ENCODE measurements around the gene MTHFD1L.

Gene MTHFD1L

DNA sequence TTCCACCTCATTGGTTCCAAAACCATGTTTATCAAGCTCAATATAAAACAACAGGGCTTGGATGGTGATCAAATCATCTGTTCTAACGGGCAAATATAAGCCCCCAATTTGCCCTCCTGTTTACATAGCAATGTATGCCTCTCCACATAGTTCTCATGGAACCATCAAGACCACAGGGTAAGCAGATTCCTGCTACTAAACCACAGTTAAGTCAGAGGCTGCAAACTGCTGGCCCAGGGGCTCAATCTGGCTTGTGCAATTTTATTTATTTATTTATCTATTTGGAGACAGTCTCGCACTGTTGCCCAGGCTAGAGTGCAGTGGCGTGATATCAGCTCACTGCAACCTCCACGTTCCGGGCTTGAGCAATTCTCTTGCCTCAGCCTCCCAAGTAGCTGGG lies 18.9 kb upstream of the MTHFD1L start:
- TF ChIP-seq SIN3A (IDR thresholded peaks at IDR 0.05; ENCODE audit: borderline replicate concordance, insufficient read depth, low read length) = no peak
- TF ChIP-seq REST (IDR thresholded peaks at IDR 0.05; ENCODE audit: insufficient read depth in 1 of 2, low read depth in 2 of 2, low read length in 2 of 2) = no peak
- no peak for TF ChIP-seq POLR2AphosphoS5 (IDR thresholded peaks at IDR 0.05; ENCODE audit: low read depth, low read length)
- no peak for TF ChIP-seq TAF1 (IDR thresholded peaks at IDR 0.05; ENCODE audit: borderline replicate concordance, insufficient read depth, low read length)
- no peak for TF ChIP-seq FOXP2 (optimal IDR thresholded peaks at IDR 0.05; ENCODE audit: borderline replicate concordance, extremely low read depth, extremely low read length, insufficient read depth)

DNA sequence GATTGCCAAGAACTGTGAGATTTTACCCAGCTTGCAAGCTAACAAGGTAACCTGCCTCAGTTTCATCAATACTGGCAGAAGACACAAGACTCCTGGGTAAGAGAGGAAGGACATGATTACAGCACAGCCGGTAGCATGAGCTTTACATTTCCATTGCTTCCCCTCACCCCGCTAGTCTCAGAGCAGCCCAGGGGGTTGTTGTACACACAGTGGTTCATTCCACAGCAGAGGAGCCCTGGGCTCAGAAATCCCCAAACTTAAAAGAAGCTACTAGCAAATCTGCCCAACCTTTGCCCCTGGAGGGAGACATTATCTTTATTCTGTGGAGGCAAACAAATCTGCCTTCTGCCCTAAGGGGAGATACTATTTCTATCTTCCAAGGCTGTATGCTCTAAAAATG lies 17.1 kb upstream of the MTHFD1L start:
- no peak for TF ChIP-seq POLR2AphosphoS5 (IDR thresholded peaks at IDR 0.05; ENCODE audit: low read depth, low read length)
- no peak for TF ChIP-seq FOXP2 (optimal IDR thresholded peaks at IDR 0.05; ENCODE audit: borderline replicate concordance, extremely low read depth, extremely low read length, insufficient read depth)
- TF ChIP-seq REST (IDR thresholded peaks at IDR 0.05; ENCODE audit: insufficient read depth in 1 of 2, low read depth in 2 of 2, low read length in 2 of 2) = no peak
- no peak for TF ChIP-seq SIN3A (IDR thresholded peaks at IDR 0.05; ENCODE audit: borderline replicate concordance, insufficient read depth, low read length)
- TF ChIP-seq TAF1 (IDR thresholded peaks at IDR 0.05; ENCODE audit: borderline replicate concordance, insufficient read depth, low read length) = no peak

DNA sequence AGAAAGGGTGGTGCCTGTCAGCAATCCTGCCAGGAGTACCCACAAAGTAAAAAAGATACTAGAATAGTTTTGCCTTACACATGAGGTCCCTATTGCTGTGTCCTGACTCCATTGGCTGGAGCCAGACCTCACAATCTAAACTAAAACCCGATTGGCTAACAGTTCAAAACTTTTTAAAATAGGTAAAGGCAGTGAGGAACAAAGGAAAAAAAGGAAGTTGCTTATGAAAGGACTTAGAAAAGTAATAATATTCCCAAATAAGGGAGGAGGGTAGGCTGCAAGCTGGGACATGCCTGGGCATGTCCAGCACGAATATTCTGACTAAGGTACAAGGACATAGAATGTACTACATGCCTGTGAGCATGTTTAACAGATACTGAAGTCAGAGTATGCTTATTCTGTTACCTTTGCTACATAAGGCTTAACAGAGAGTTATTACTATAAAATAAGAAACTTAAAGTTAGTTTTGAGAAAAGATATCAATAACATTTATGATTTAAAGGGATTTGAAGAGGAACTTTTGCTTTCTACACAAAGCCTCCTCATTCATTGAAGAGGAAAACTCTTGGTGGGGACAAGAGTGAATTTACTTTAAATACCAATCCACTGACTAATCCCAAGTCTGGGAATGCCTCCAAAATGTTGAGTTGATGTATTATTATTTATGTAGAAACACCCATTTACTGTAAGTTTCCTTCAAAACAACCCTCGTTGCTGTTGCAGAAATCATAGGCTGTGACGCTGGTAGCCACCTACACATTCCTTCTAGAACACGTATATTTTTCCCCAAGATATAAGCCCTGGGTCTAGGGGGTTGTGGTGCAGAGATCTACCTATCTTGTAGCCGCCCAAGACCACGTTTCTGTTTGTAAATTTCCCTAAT lies 8.2 kb upstream of the MTHFD1L start:
- TF ChIP-seq TAF1 (IDR thresholded peaks at IDR 0.05; ENCODE audit: borderline replicate concordance, insufficient read depth, low read length) = no peak
- TF ChIP-seq REST (IDR thresholded peaks at IDR 0.05; ENCODE audit: insufficient read depth in 1 of 2, low read depth in 2 of 2, low read length in 2 of 2) = no peak
- no peak for TF ChIP-seq FOXP2 (optimal IDR thresholded peaks at IDR 0.05; ENCODE audit: borderline replicate concordance, extremely low read depth, extremely low read length, insufficient read depth)
- TF ChIP-seq POLR2AphosphoS5 (IDR thresholded peaks at IDR 0.05; ENCODE audit: low read depth, low read length) = no peak
- no peak for TF ChIP-seq SIN3A (IDR thresholded peaks at IDR 0.05; ENCODE audit: borderline replicate concordance, insufficient read depth, low read length)

GRCh38 chr6:150857945-150858308 lies 7.6 kb upstream of the MTHFD1L start:
- TF ChIP-seq POLR2AphosphoS5 (IDR thresholded peaks at IDR 0.05; ENCODE audit: low read depth, low read length) = no peak
- no peak for TF ChIP-seq TAF1 (IDR thresholded peaks at IDR 0.05; ENCODE audit: borderline replicate concordance, insufficient read depth, low read length)
- no peak for TF ChIP-seq SIN3A (IDR thresholded peaks at IDR 0.05; ENCODE audit: borderline replicate concordance, insufficient read depth, low read length)
- no peak for TF ChIP-seq FOXP2 (optimal IDR thresholded peaks at IDR 0.05; ENCODE audit: borderline replicate concordance, extremely low read depth, extremely low read length, insufficient read depth)
- no peak for TF ChIP-seq REST (IDR thresholded peaks at IDR 0.05; ENCODE audit: insufficient read depth in 1 of 2, low read depth in 2 of 2, low read length in 2 of 2)
